ENCODE measurements around the gene NID1.

- TF ChIP-seq CTCF (IDR thresholded peaks at IDR 0.05) (no peak), POLR2A (IDR thresholded peaks at IDR 0.05) (no peak)
Observed at GRCh38 chr1:236082526-236082925, 17.6 kb upstream of the NID1 start.
